Tibial nerve (tissue), 3 donors: ENCODE results near the gene RNF126.

Source experiments
- POLR2A ChIP-seq, 2 donors: fragments of 450-650 bp; IDR thresholded peaks; one replicate each; pipeline ENCODE4 v1.6.1; 2017; ENCODE audit warnings: antibody characterized with exemption in 2 of 2, mild to moderate bottlenecking in 2 of 2, moderate library complexity in 2 of 2
- TF ChIP-seq, protein P1 (sequence below), 5 experiments: fragments of 200-600 bp in 3 of 5; fragments of 450-650 bp in 2 of 5; sonication (generic) in 3 of 5; IDR thresholded peaks; one replicate each; pipeline ENCODE4 v1.5.1; 2016 to 2019; ENCODE audit warnings: antibody characterized with exemption in 5 of 5, mild to moderate bottlenecking in 3 of 5, moderate library complexity in 2 of 5

DNA sequence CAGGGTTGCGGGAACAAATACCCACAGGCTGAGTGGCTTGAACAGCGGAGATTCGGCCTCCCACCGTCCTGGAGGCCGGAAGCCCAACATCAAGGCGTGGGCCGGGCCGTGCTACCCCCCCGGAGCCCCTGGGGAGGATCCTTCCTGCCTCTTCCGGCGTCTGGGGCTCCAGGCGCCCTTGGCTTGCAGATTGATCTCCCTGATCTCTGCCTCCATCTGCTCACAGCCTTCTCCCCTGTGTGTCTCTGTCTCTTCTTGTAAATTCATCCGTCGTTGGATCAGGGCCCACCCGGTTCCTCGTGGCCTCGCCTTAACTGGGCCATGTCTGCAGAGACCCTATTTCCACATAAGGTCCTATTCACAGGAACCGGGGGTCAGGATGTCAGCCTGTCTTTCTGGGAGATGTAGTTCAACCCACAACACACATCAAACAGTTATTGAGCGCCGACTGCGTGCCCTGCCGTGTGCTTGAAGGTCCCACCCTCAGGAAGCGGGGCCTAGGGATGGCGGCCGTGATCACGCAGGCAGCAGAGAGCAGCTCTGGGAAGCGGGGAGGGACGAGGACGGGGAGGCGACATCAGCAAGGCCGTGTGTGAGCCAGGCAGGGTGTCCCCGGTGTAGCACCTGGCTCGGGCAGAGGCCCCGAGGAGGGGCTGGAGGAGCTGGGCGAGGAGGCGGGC lies 52.1 kb downstream of the RNF126 start:
- no peak for TF ChIP-seq POLR2A (IDR thresholded peaks at IDR 0.05)
- TF ChIP-seq, protein P1, sequence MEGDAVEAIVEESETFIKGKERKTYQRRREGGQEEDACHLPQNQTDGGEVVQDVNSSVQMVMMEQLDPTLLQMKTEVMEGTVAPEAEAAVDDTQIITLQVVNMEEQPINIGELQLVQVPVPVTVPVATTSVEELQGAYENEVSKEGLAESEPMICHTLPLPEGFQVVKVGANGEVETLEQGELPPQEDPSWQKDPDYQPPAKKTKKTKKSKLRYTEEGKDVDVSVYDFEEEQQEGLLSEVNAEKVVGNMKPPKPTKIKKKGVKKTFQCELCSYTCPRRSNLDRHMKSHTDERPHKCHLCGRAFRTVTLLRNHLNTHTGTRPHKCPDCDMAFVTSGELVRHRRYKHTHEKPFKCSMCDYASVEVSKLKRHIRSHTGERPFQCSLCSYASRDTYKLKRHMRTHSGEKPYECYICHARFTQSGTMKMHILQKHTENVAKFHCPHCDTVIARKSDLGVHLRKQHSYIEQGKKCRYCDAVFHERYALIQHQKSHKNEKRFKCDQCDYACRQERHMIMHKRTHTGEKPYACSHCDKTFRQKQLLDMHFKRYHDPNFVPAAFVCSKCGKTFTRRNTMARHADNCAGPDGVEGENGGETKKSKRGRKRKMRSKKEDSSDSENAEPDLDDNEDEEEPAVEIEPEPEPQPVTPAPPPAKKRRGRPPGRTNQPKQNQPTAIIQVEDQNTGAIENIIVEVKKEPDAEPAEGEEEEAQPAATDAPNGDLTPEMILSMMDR (IDR thresholded peaks at IDR 0.05): no peak
